Right atrium auricular region (tissue), 2 donors: ENCODE measurements around the gene INAFM1. TPM values are rescaled to one million over a fixed set of nuclear protein-coding genes. Genes with fewer than 3 reads are reported as not detected.

Experiments
- DNase-seq: peaks from one replicate; pipeline ENCODE4 v3.0.0-alpha.2; 2019; ENCODE audit warnings: low spot score
- H3K27ac ChIP-seq, 2 donors: fragments of 200-600 bp; sonication (generic); 1 replicate in 1 of 2; 2 replicates in 1 of 2; pipeline ENCODE4 v1.5.1; 2016 to 2019
- H3K27me3 ChIP-seq, 2 donors: fragments of 200-600 bp; sonication (generic); one replicate each; pipeline versions ENCODE4 v1.5.1 to v1.6.0; 2017 to 2019
- H3K36me3 ChIP-seq: fragments of 200-600 bp; sonication (generic); one replicate; pipeline ENCODE4 v1.5.1; 2016
- H3K4me1 ChIP-seq, 2 donors: fragments of 200-600 bp; sonication (generic); one replicate each; pipeline versions ENCODE4 v1.5.1 to v1.6.0; 2017 to 2019
- H3K4me3 ChIP-seq, 2 donors: fragments of 200-600 bp; sonication (generic); 1 replicate in 1 of 2; 2 replicates in 1 of 2; pipeline ENCODE4 v1.5.1; 2017 to 2019; ENCODE audit warnings: mild to moderate bottlenecking in 1 of 2, moderate library complexity in 1 of 2
- H3K9me3 ChIP-seq, 2 donors: fragments of 200-600 bp; sonication (generic); one replicate each; pipeline ENCODE4 v1.5.1; 2019
- CTCF ChIP-seq, 2 donors: fragments of 200-600 bp; sonication (generic); IDR thresholded peaks; one replicate each; pipeline ENCODE4 v1.5.1; 2019; ENCODE audit warnings: antibody characterized with exemption in 2 of 2
- total RNA-seq, 2 donors: library from RNA; depleted of rRNA; stranded (reverse); fragments of >200 nt; gene quantifications; one replicate each; pipeline ENCODE4 v1.1.0, GENCODE V29; 2016

INAFM1 gene
- total RNA-seq: 1 to 10 TPM; 1.9 to 7.0 TPM

- H3K4me1 ChIP-seq: peaks cover 0 to 28% of the 10 kb centered on the region in 2 donors
These were observed at the start of gene INAFM1 for GRCh38 chr19:47274071-47274890. INAFM1 (plus strand) TSS chr19:47274885; CDS start chr19:47274920, 35 bp downstream.

GRCh38 chr19:47225746-47226425 is 48.8 kb upstream of the INAFM1 start:
- peak; percentile 54 to 57 for TF ChIP-seq CTCF (IDR thresholded peaks at IDR 0.05)
- no peaks in the 10 kb centered on the region for H3K27me3 ChIP-seq
- no peaks in the 10 kb centered on the region for H3K9me3 ChIP-seq
- peaks cover 18% of the 10 kb centered on the region for H3K36me3 ChIP-seq
- peaks cover 0 to 43% of the 10 kb centered on the region in 2 donors for H3K4me1 ChIP-seq
- H3K27ac ChIP-seq: peak overlapping the region; percentile 99 to 100
- H3K4me3 ChIP-seq: peak overlapping the region; percentile 60 to 84
- DNase-seq: peak; percentile 89

More at GRCh38 chr19:47274071-47274890, at the start of gene INAFM1:
- H3K27me3 ChIP-seq: no peaks in the 10 kb centered on the region
- H3K4me3 ChIP-seq: peak within 1 kb of the TSS; percentile 52 to 75
- H3K36me3 ChIP-seq: peaks cover 18% of the 10 kb centered on the region
- peak; percentile 98 for DNase-seq
- no peak for TF ChIP-seq CTCF (IDR thresholded peaks at IDR 0.05)
- H3K9me3 ChIP-seq: no peaks in the 10 kb centered on the region
- H3K27ac ChIP-seq: peak within 1 kb of the TSS; percentile 95 to 97

- Histone ChIP-seq H3K4me3 (peak overlapping the region; percentile 60 to 84), H3K27me3 (no peaks in the 10 kb centered on the region), H3K27ac (peak overlapping the region; percentile 99 to 100), H3K9me3 (no peaks in the 10 kb centered on the region), H3K4me1 (peaks cover 0 to 47% of the 10 kb centered on the region in 2 donors), H3K36me3 (peaks cover 10% of the 10 kb centered on the region)
- peak; percentile 92 for DNase-seq
- TF ChIP-seq CTCF (IDR thresholded peaks at IDR 0.05): no peak
These were observed 48.0 kb upstream of the INAFM1 start for GRCh38 chr19:47226426-47227351.

GRCh38 chr19:47227352-47228167 is 47.1 kb upstream of the INAFM1 start:
- peak; percentile 97 for DNase-seq

More at GRCh38 chr19:47227352-47228167, 47.1 kb upstream of the INAFM1 start:
- H3K36me3 ChIP-seq: peaks cover under 1% of the 10 kb centered on the region
- H3K27ac ChIP-seq: peak overlapping the region; percentile 99 to 100
- no peaks in the 10 kb centered on the region for H3K27me3 ChIP-seq
- H3K4me3 ChIP-seq: peak overlapping the region; percentile 45 to 84
- peaks cover 0 to 54% of the 10 kb centered on the region in 2 donors for H3K4me1 ChIP-seq
- no peaks in the 10 kb centered on the region for H3K9me3 ChIP-seq
- TF ChIP-seq CTCF (IDR thresholded peaks at IDR 0.05): no peak
